Measurements from ENCODE around the gene TNFRSF18.

- TF ChIP-seq EZH2phosphoT487 (IDR thresholded peaks at IDR 0.05; ENCODE audit: borderline replicate concordance, low read depth, low read length): no peak
- TF ChIP-seq CTCF (conservative IDR thresholded peaks at IDR 0.05; ENCODE audit: low read length): no peak
Measured at GRCh38 chr1:1181938-1182410, 24.4 kb downstream of the TNFRSF18 start.

Measured in OCI-LY7 (cell line).